Endothelial cell of umbilical vein (primary cell): ENCODE results near the gene FGR. TPM values are rescaled to one million over a fixed set of nuclear protein-coding genes. Genes with fewer than 3 reads are reported as not detected.

ENCODE experiments used
- BruUV-seq: library from RNA; stranded (reverse); fragments of 400-500 nt; replicated peaks from 2 replicates; lab custom pipeline; 2021; lab: Mats Ljungman, UMichigan
- CTCF ChIA-PET: fragments of 300-600, 350-600 bp; sonication (Branson Sonifier 250); formaldehyde crosslinking; loops from one replicate; lab custom pipeline; 2021; ENCODE audit warnings: antibody characterized with exemption, inconsistent platforms; lab: Charles Lee
- POLR2A ChIA-PET: fragments of 300-600, 350-600 bp; sonication (Branson Sonifier 250); formaldehyde crosslinking; loops from one replicate; lab custom pipeline; 2021; ENCODE audit warnings: antibody characterized with exemption, inconsistent platforms; lab: Charles Lee
- DNase-seq: peaks from one replicate; pipeline ENCODE4 v3.0.0-alpha.2; 2011; ENCODE audit warnings: low read depth, low spot score
- FAIRE-seq: peaks from 2 replicates; lab custom pipeline; 2011; peaks lifted over from hg19 to GRCh38; lab: Jason Lieb, UNC
- H2AFZ ChIP-seq: 2 replicates; pipeline ENCODE4 v1.6.0; 2012; ENCODE audit warnings: low read depth, low read length, control low read depth, inconsistent platforms
- H3K27ac ChIP-seq: 2 replicates; pipeline ENCODE4 v1.5.1; 2011; ENCODE audit warnings: low read depth, mild to moderate bottlenecking, control low read depth, low read length, moderate library complexity; ENCODE audit not compliant: insufficient read depth
- H3K27me3 ChIP-seq, 2 experiments: 2 replicates each; pipeline versions ENCODE4 v1.6.0 to v1.6.1; 2011; ENCODE audit warnings: low read length in 2 of 2, mixed read lengths in 1 of 2; ENCODE audit not compliant: control insufficient read depth in 2 of 2, insufficient read depth in 2 of 2
- H3K36me3 ChIP-seq, 2 experiments: 2 replicates in 1 of 2; 3 replicates in 1 of 2; pipeline ENCODE4 v1.5.1; 2011; ENCODE audit warnings: low read length in 2 of 2, mild to moderate bottlenecking in 1 of 2, moderate library complexity in 1 of 2; ENCODE audit not compliant: control insufficient read depth in 2 of 2, insufficient read depth in 2 of 2; ENCODE audit errors: extremely low read depth in 1 of 2
- H3K4me1 ChIP-seq: 3 replicates; pipeline ENCODE4 v1.5.1; 2011; ENCODE audit warnings: mild to moderate bottlenecking, low read length; ENCODE audit not compliant: control insufficient read depth, insufficient read depth; ENCODE audit errors: extremely low read depth
- H3K4me2 ChIP-seq: 2 replicates; pipeline ENCODE4 v1.6.1; 2011; ENCODE audit warnings: low read length, control low read depth, mixed read lengths; ENCODE audit not compliant: insufficient read depth
- H3K4me3 ChIP-seq, 3 experiments: fragments of 200-600 bp in 1 of 3; sonication (generic), shearing (Covaris generic) in 1 of 3; replicated peaks in 1 of 3; 2 replicates each; pipeline ENCODE4 v1.5.1; 2011 to 2016; ENCODE audit warnings: control low read depth in 3 of 3, low read length in 3 of 3, mild to moderate bottlenecking in 2 of 3, inconsistent platforms in 1 of 3, low read depth in 1 of 3, moderate library complexity in 1 of 3; ENCODE audit not compliant: insufficient read depth in 1 of 3
- H3K79me2 ChIP-seq: 2 replicates; pipeline ENCODE4 v1.6.0; 2012; ENCODE audit warnings: low read length, inconsistent platforms; ENCODE audit not compliant: control insufficient read depth, insufficient read depth
- H3K9ac ChIP-seq: replicated peaks from 2 replicates; pipeline ENCODE3; 2011; ENCODE audit warnings: low read length, control low read depth; ENCODE audit not compliant: insufficient read depth; ENCODE audit errors: extremely low read depth
- H3K9me1 ChIP-seq: replicated peaks from 3 replicates; pipeline ENCODE4 v1.6.0; 2011; ENCODE audit warnings: mild to moderate bottlenecking, low read length; ENCODE audit not compliant: control insufficient read depth, insufficient read depth; ENCODE audit errors: extremely low read depth
- H3K9me3 ChIP-seq: replicated peaks from 2 replicates; pipeline ENCODE4 v1.5.1; 2012; ENCODE audit warnings: low read length, inconsistent platforms; ENCODE audit not compliant: control insufficient read depth, insufficient read depth
- H4K20me1 ChIP-seq: replicated peaks from 2 replicates; pipeline ENCODE3; 2011; ENCODE audit warnings: mild to moderate bottlenecking, low read length; ENCODE audit not compliant: control insufficient read depth, insufficient read depth; ENCODE audit errors: extremely low read depth
- CTCF ChIP-seq, 2 donors: IDR thresholded peaks; 1 replicate in 1 of 2; 2 replicates in 1 of 2; pipeline ENCODE4 v1.5.1; 2011; ENCODE audit warnings: low read length in 2 of 2, mild to moderate bottlenecking in 2 of 2, moderate library complexity in 2 of 2, control low read depth in 1 of 2, inconsistent platforms in 1 of 2, low read depth in 1 of 2; ENCODE audit not compliant: insufficient read depth in 1 of 2; ENCODE audit errors: extremely low read depth in 1 of 2
- EZH2 ChIP-seq: IDR thresholded peaks from 2 replicates; pipeline ENCODE4 v1.6.1; 2012; ENCODE audit warnings: borderline replicate concordance, low read depth, mild to moderate bottlenecking, moderate library complexity, low read length, inconsistent platforms; ENCODE audit not compliant: severe bottlenecking
- FOS ChIP-seq: IDR thresholded peaks from 2 replicates; pipeline ENCODE4 v1.6.1; 2011; ENCODE audit warnings: mild to moderate bottlenecking, low read length, moderate library complexity, borderline replicate concordance; ENCODE audit not compliant: insufficient read depth
- GATA2 ChIP-seq: IDR thresholded peaks from 2 replicates; pipeline ENCODE4 v1.7.0; 2011; ENCODE audit warnings: low read depth, mild to moderate bottlenecking, moderate library complexity, mixed read lengths, low read length; ENCODE audit not compliant: insufficient read length, insufficient read depth
- JUN ChIP-seq: IDR thresholded peaks from 2 replicates; pipeline ENCODE4 v1.6.1; 2011; ENCODE audit warnings: borderline replicate concordance, low read depth; ENCODE audit not compliant: insufficient read length, insufficient read depth
- MAX ChIP-seq: IDR thresholded peaks from 2 replicates; pipeline ENCODE4 v1.6.1; 2011; ENCODE audit not compliant: insufficient read depth, insufficient read length
- MYC ChIP-seq: IDR thresholded peaks from one replicate; pipeline ENCODE4 v1.6.1; 2011; ENCODE audit warnings: mild to moderate bottlenecking, low read depth, low read length
- POLR2A ChIP-seq: IDR thresholded peaks from 2 replicates; pipeline ENCODE4 v1.6.1; 2012; ENCODE audit warnings: low read depth, mild to moderate bottlenecking, control low read depth, low read length
- POLR2AphosphoS5 ChIP-seq: IDR thresholded peaks from 2 replicates; pipeline ENCODE4 v1.6.1; 2012; ENCODE audit warnings: low read depth, mild to moderate bottlenecking, control low read depth, low read length, moderate library complexity; ENCODE audit not compliant: insufficient read depth
- dilution Hi-C: fragments of 300-500 bp; cut with MboI; formaldehyde crosslinking; loops from one replicate; pipeline ENCODE4 v1.15.0; 2019; ENCODE audit warnings: low sequenced_read_pairs; ENCODE audit not compliant: extremely low pct_ligation_motif_present
- intact Hi-C: fragments of 100-400 bp; cut with micrococcal nuclease; formaldehyde crosslinking; loops from one replicate; pipeline ENCODE4 v1.10.0; 2022
- polyA plus RNA-seq, 4 experiments: library from polyadenylated mRNA; depleted of rRNA in 3 of 4; stranded (reverse) in 3 of 4; unstranded in 1 of 4; fragments of >200 nt; gene quantifications; 2 replicates each; pipeline versions ENCODE4 v1.2.1 to v1.2.3, GENCODE V29; 2011 to 2012; ENCODE audit warnings: missing spikeins in 1 of 4
- total RNA-seq: library from RNA; stranded (reverse); gene quantifications from 2 replicates; pipeline ENCODE4 v1.2.3, GENCODE V29; 2021

Gene FGR
- total and polyA plus RNA-seq, 2 donors (not counting 3 experiments of a cell fraction or from before 2014, with no cell fraction given), result 0.18 TPM; not detected in 1

- no peak overlapping the region for H3K27ac ChIP-seq
- intact Hi-C loops, result no loop called here
- no peak overlapping the region for H3K9ac ChIP-seq
- CTCF ChIA-PET, result interaction anchor here (1.2 to 9.1 kb wide), 10 partner anchors 8 to 208 kb away, joined by 3 to 112 read pairs (median 10); partner anchors contain the start of gene AHDC1
- no peaks in the 10 kb centered on the region for H4K20me1 ChIP-seq
- peaks cover 5% of the 10 kb centered on the region for H3K79me2 ChIP-seq
- peaks cover 27% of the 10 kb centered on the region for H3K4me1 ChIP-seq
- no peaks in the 10 kb centered on the region for H3K36me3 ChIP-seq
- dilution Hi-C loops, result no loop called here
- no peak overlapping the region for H3K4me2 ChIP-seq
- no peak for TF ChIP-seq GATA2
- TF ChIP-seq JUN, result no peak
- TF ChIP-seq POLR2A, result no peak
- no peak for TF ChIP-seq CTCF (IDR thresholded peaks at IDR 0.05; ENCODE audit: extremely low read depth in 1 of 2, insufficient read depth in 1 of 2, low read depth in 1 of 2, low read length in 2 of 2)
- no peak for TF ChIP-seq MYC
- TF ChIP-seq EZH2, result no peak
- no peak for TF ChIP-seq POLR2AphosphoS5
- TF ChIP-seq FOS, result no peak
- TF ChIP-seq MAX, result no peak
- H2AFZ ChIP-seq, result no peak overlapping the region
- DNase-seq (no peak), FAIRE-seq (no peak)
- no peaks in the 10 kb centered on the region for H3K27me3 ChIP-seq
- H3K4me3 ChIP-seq, result no peak overlapping the region
- no TSS peak for BruUV-seq
- no peaks in the 10 kb centered on the region for H3K9me1 ChIP-seq
- POLR2A ChIA-PET, result no interaction called here
- H3K9me3 ChIP-seq, result no peaks in the 10 kb centered on the region
Observed at GRCh38 chr1:27574001-27574781, 60.8 kb downstream of the FGR start.
